GM12801 (cell line): ENCODE measurements around the gene WWOX.

Experiments used
- TF ChIP-seq, protein P1 (sequence below): IDR thresholded peaks from one replicate; pipeline ENCODE4 v1.5.1; 2011; ENCODE audit warnings: control low read depth; ENCODE audit not compliant: insufficient read length; ENCODE audit errors: extremely low read depth

WWOX gene

DNA sequence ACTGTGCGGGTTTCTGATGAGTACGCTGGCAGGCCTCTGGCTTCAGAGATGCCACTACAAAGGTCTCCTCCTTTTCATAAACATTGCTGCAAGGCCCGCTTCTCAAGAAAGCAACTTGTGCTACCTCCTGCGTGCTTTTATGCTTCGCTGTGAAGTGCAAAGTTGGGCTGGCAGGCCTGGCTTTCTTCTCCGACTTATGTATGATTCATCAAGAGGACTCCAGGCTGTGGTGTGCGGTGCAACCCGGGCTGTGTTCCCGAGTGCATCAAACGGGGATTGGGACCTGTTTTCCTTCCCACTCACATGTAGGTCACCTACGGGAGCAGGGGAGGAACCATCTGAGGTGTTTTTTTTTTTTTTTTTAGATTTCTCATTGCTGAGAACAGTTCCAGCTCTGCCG lies 534.1 kb downstream of the WWOX start:
- TF ChIP-seq, protein P1, sequence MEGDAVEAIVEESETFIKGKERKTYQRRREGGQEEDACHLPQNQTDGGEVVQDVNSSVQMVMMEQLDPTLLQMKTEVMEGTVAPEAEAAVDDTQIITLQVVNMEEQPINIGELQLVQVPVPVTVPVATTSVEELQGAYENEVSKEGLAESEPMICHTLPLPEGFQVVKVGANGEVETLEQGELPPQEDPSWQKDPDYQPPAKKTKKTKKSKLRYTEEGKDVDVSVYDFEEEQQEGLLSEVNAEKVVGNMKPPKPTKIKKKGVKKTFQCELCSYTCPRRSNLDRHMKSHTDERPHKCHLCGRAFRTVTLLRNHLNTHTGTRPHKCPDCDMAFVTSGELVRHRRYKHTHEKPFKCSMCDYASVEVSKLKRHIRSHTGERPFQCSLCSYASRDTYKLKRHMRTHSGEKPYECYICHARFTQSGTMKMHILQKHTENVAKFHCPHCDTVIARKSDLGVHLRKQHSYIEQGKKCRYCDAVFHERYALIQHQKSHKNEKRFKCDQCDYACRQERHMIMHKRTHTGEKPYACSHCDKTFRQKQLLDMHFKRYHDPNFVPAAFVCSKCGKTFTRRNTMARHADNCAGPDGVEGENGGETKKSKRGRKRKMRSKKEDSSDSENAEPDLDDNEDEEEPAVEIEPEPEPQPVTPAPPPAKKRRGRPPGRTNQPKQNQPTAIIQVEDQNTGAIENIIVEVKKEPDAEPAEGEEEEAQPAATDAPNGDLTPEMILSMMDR: no peak

DNA sequence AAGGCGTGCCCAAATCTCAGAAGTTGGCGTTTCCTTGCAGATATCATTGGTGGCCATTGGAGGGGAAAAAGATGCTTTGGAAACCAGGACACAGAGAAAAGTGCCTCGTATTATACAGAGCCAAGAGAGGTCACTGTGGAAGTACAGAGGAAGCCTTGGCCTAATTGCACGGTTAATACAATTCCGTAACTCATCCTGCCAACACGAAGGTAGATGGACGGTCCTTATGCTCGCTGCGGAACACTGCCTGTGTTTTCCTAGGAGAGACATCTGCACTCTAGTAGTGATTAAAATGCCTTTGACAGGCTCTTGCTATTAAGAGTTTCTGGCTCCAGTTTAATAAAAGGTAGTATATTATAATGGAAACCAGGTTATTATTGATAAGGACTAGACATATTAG lies 536.4 kb downstream of the WWOX start:
- TF ChIP-seq, protein P1: no peak

DNA sequence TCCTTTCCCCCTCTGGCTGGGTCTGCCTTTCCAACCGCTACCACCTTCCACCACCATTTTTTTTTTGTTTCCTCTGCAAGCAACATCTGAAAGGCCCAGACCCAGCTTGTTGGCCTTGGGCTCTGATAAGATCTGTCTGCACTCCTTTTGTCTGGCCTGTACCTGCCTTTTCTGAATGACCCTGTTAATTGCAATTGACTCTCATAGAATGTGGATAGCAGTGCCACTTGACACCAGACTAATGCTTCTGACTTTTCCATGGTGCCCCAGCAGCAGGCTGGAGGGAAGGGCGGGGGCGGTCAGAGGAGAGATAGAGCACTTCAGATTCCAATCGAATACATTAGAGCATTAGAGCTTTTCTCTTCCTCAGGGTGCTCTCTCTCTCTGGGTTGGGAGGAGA lies 538.9 kb downstream of the WWOX start:
- TF ChIP-seq, protein P1: no peak

DNA sequence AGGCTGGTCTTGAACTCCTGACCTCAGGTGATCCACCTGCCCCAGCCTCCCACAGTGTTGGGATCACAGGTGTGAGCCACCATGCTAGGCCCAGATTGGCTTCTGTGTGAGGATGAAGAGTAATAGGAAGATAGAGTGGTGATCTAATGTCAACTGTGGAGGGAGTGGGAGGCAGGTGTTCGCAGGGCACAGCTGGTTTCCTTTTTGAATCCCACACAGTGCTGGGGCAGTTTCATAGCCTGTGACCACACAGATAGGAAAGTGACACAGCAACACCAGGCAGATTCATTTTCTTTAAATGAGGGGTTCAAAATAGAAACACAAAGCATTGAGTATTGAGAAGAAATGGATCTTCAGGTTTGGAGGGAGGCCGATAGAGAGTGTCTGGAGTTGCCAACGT lies 540.3 kb downstream of the WWOX start:
- TF ChIP-seq, protein P1: no peak

DNA sequence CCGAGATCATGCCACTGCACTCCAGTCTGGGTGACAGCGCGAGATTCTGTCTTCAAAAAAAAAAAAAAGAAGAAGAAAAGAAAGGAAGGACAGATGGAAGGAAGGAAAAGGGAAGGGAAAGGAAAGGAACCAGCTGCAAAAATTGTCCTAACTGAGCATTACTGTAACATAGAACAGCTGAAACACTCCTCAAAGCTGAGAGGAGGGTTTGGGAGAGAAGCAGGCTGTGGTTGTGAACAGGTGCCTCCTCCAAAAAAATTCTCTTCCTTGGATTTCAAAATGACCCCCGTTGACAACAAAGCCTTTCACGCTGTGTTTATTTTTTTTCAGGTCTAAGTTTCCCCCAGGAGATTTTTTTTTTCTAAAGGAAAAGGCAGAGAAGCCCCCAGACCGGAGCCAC lies 541.4 kb downstream of the WWOX start:
- TF ChIP-seq, protein P1: no peak

DNA sequence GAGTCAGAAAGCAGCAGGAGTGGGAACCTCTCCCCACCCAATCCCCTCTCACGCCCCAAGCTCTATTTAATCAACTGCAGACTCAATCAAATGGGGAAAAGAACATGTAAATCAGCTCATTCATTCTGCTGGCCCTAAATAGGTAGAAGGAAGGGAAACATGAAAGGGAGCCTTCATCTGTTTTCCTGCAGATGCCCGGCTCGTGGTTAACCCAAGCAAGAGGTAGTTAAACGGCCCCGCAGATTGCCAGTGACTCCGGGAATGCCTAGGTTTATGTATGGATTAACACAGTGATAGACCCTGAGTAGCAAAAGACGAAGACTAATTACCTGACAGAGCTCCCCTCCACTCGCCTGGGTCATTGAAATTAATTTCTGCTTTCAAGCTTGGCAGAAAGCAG lies 542.0 kb downstream of the WWOX start:
- TF ChIP-seq, protein P1: no peak

DNA sequence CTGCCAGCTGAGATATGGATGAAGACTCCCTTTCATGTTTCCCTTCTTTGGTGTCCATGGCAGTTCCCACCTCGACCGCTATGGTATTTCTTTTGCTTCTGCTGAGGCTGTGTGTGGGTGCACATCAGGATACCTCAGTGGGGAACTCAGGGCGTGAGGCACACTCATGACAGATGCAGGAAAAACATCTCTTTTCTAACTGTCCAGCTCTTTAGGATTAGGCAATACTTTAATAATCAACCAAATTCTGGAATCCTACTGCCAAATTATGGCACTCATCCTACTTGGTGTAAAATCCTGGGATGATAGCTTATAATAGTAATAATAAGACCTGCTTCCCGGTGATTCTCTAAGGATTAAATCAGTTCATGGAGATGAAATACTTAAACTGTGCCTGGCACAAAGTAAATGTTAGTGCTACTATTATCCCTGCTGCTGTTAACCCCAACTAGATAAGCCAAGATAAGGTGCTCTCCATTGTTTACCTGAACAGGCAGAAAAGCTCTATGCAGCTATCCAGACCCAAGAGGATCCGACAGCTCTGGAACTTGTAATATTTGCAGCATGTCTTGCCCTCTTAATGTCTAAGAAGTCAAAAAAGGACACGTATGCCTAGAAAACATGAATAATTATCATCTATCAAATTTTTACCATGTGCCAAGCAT lies 543.3 kb downstream of the WWOX start:
- TF ChIP-seq, protein P1: no peak
